Skeletal muscle cell (primary cell): ENCODE data around the gene PHLPP2.
A peak's percentile ranks its signal among the peaks of the same experiment; 100 is the strongest.

ENCODE experiments used
- DNase-seq: peaks from one replicate; pipeline ENCODE4 v3.0.0-alpha.2; 2010; ENCODE audit warnings: low read depth
- H3K4me3 ChIP-seq: 2 replicates; pipeline ENCODE4 v1.5.1; 2011; ENCODE audit warnings: low read depth, mild to moderate bottlenecking, control low read depth, low read length, moderate library complexity

PHLPP2 gene

GRCh38 chr16:71724320-71724751 is at the start of gene PHLPP2:
Gene PHLPP2, minus strand, starts transcription at chr16:71724701. Its CDS starts 9,906 bp downstream, at chr16:71714795.
- peak within 1 kb of the TSS; percentile 78 for H3K4me3 ChIP-seq
- DNase-seq: no peak

- no peak overlapping the region for H3K4me3 ChIP-seq
- no peak for DNase-seq
Observed at GRCh38 chr16:71771571-71771970, 47.1 kb upstream of the PHLPP2 start.

- H3K4me3 ChIP-seq: no peak overlapping the region
- no peak for DNase-seq
Observed at GRCh38 chr16:71769222-71769621, 44.7 kb upstream of the PHLPP2 start.

GRCh38 chr16:71767060-71767900 is 42.8 kb upstream of the PHLPP2 start:
- DNase-seq: no peak
- H3K4me3 ChIP-seq: no peak overlapping the region

- H3K4me3 ChIP-seq: no peak overlapping the region
- DNase-seq: no peak
Observed at GRCh38 chr16:71762186-71762585, 37.7 kb upstream of the PHLPP2 start.

- DNase-seq: no peak
- H3K4me3 ChIP-seq: no peak overlapping the region
Observed at GRCh38 chr16:71761097-71761496, 36.6 kb upstream of the PHLPP2 start.

- no peak overlapping the region for H3K4me3 ChIP-seq
- no peak for DNase-seq
Observed at GRCh38 chr16:71758293-71758760, 33.8 kb upstream of the PHLPP2 start.

GRCh38 chr16:71754652-71755051 is 30.2 kb upstream of the PHLPP2 start:
- DNase-seq: no peak
- H3K4me3 ChIP-seq: no peak overlapping the region

- no peak for DNase-seq
- H3K4me3 ChIP-seq: no peak overlapping the region
Observed at GRCh38 chr16:71754108-71754507, 29.6 kb upstream of the PHLPP2 start.

GRCh38 chr16:71748226-71748625 is 23.7 kb upstream of the PHLPP2 start:
- no peak overlapping the region for H3K4me3 ChIP-seq
- DNase-seq: no peak

GRCh38 chr16:71746442-71747046 is 22.0 kb upstream of the PHLPP2 start:
- no peak for DNase-seq
- H3K4me3 ChIP-seq: no peak overlapping the region

- no peak for DNase-seq
- no peak overlapping the region for H3K4me3 ChIP-seq
Observed at GRCh38 chr16:71738855-71739254, 14.4 kb upstream of the PHLPP2 start.

- H3K4me3 ChIP-seq: no peak overlapping the region
- no peak for DNase-seq
Observed at GRCh38 chr16:71737501-71737900, 13.0 kb upstream of the PHLPP2 start.

- no peak for DNase-seq
Observed at GRCh38 chr16:71734511-71734910, 10.0 kb upstream of the PHLPP2 start.

GRCh38 chr16:71732587-71732986 is 8.1 kb upstream of the PHLPP2 start:
- DNase-seq: no peak
- H3K4me3 ChIP-seq: no peak overlapping the region

More at GRCh38 chr16:71734511-71734910, 10.0 kb upstream of the PHLPP2 start:
- H3K4me3 ChIP-seq: no peak overlapping the region

- no peak for DNase-seq
- H3K4me3 ChIP-seq: no peak overlapping the region
Observed at GRCh38 chr16:71727551-71728324, 3.2 kb upstream of the PHLPP2 start.

GRCh38 chr16:71726476-71727315 is 2.2 kb upstream of the PHLPP2 start:
- no peak overlapping the region for H3K4me3 ChIP-seq
- DNase-seq: no peak

GRCh38 chr16:71723537-71724319 is 773 bp downstream of the PHLPP2 start:
- H3K4me3 ChIP-seq: peak overlapping the region; percentile 78
- no peak for DNase-seq
